Measurements from ENCODE around the gene PITPNM3.
A peak's percentile ranks its signal among the peaks of the same experiment; 100 is the strongest.
"Not testable (repeated sequence)": the region's sequence is repeated elsewhere in the genome, so short reads cannot be mapped to it uniquely, and the experiment has no call there.

Gene PITPNM3

GRCh38 chr17:6574687-6575595 lies 18.6 kb upstream of the PITPNM3 start:
- peak in 1 of 2 donors; percentile 48 for DNase-seq

GRCh38 chr17:6573982-6574686 lies 17.8 kb upstream of the PITPNM3 start:
- no peak for DNase-seq

DNA sequence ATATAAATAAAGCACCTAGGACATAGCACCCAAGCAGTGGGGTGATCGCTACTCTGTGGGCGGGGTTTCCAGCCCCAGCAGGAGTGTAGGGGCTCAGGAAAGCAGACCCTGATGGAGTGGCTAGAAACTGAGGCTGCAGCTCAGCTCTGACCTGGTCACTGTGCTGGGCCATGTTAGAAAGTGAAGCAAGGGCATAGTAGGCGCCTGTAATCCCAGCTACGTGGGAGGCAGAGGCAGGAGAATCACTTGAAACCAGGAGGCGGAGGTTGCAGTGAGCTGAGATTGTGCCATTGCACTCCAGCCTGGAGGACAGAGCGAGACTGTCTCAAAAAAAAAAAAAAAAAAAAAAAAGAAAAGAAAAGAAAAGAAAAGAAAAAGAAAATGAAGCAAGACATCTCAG lies 17.1 kb upstream of the PITPNM3 start:
- DNase-seq, result not testable (repeated sequence)

DNA sequence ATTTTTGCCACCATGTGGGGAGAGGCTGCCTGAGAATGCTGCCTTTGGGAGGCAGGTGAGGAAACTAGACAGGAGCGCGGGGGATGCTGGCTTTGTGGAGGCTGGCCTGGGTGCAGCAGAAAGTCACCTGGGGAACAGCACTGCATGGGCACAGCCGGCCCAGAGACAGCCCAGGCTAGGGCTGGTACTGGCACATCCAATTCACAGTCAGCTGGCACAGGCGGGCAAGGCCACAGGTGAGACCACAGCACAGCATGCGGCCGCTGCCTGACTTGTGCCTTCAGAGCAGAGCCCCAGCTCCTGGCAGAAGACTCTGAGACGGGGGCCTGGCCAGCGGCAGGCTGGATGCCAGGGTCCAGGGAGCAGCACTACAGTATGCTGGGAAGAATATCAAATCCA lies 16.6 kb upstream of the PITPNM3 start:
- DNase-seq, result no peak

GRCh38 chr17:6571452-6571781 lies 15.1 kb upstream of the PITPNM3 start:
- DNase-seq, result no peak

DNA sequence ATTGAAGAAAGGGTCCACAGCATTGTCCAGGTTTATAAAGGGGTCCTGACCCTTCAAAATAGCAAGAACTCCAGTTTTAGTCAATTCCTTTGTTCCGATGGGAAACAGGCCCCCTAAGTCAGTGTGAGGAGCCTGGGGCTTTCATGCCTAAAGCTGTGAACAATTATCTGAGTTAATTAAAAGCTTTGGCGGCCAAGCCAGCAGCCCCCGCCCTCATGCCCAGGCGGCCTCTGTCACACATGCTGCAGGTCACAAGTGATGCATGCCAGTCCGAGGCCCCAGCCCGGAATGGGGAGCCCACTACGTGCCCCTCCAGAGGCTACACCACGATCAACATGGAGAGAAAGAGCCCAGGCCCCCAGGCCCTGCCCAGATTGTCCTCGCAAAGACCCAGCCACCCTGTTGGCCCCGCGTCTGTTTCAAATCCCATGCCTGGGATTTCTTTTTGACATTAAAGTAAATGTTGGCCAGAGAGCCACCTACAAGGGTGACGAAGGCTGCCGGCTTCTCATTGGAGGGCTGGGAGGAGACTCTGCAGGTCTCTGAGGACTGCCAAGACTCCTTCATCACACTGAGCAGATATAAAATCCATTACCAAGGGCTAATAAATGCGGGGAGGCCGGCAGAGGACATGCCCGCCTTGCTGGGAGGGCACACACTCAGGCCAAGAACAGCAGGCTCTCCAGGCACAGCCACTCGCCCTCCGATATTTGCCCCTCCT lies 14.5 kb upstream of the PITPNM3 start:
- no peak for DNase-seq

DNA sequence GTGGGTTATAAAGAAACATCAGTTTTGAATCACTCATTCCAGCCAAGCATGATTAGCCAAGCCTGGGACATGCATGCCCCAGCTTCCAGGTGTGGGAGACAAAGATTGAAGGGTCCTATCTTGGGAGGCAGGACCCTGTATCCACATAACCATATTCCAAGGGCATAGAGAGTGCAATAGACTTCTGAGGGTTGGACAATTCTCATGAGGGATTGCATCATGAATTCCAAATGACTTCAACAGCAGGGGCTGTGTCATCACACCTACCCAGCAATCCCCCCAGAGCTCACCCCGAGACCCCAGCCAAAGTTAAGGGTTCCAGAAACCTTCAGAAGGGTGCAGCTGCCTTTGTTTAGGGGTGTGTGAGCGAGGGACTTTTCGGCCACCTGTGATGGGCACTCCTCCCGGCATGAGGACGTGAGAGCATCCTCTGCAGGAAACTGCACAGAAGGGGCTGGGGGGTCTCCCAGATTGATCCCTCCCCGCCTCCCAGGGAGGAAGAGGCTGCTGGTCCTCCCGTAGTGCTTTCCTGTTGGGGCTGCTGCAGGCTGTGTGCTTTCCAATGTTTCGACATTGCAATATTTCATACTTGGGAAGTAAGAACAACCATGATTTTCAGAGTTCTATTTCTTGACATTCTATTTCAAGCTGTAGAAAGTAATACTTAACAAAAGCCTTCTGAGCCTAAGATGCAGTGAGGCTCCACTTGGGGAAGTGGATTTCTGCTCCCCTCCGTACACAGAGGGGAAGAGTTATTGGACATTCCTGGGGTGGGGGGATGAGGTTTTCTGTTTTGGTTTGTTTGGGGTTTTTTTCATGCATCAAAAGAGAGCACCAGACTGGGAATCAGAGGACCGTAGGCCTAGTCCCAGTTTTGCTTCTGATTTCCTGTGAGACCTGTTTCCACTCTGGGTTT lies 13.3 kb upstream of the PITPNM3 start:
- no peak for DNase-seq

DNA sequence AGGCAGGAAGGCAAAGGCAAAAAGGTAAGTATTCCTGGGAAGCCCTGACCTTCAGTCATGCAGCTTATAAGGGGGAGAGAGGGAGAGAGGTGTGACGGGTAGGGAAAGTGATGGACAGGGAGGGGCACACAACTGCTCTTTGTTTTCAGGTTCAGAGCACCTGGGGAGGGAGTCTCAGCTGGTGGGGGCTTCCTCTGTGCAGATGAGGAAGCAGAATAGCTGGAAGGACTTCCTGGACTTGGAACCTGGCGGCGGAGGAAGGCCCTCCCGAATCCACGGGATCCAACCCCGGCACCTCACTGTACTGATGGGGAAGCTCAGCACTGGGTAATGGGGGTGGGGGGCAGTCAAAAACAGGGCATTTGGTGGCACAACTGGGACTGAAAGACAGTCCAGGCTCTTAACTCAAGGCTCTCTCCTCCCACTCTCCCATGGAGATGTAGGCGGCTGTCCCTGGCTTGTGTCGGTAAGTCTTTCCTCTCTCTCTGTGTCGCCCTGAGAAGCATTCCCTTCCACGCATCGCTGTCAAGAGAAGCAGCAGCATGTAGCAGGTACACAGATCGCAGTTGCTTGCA lies 11.9 kb upstream of the PITPNM3 start:
- DNase-seq, result no peak

DNA sequence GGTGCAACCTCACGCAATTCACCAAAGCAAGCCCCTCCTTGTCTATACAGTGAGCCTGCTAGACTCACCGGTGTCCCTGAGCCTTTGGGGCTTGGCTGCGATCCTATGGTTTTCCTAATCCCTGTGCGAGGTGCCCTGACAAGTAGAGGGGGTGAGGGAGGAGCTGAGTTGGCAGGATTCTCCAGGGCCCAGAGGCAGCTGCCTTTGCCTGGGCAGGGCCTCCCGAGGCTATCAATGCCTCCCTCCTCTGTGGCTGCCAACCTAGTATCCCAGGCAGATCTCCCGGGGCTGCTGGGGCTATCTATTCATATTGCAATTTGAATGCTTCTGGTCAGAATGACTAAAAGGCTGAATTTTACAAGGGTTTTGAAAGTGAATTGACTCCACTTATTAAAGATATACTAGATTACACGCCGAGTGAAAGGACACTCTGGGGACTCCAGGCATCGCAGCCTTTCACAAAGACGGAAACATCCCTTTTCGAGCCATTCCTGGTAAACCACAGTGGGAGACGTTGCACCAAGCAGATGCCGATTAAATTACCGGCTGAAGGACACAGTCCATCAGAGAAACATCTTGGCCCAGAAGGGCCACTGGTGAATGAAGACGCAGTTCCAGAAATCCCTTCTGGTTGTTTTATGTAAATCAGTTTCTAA lies 11.3 kb upstream of the PITPNM3 start:
- no peak for DNase-seq

GRCh38 chr17:6561446-6561845 lies 5.1 kb upstream of the PITPNM3 start:
- DNase-seq, result no peak

DNA sequence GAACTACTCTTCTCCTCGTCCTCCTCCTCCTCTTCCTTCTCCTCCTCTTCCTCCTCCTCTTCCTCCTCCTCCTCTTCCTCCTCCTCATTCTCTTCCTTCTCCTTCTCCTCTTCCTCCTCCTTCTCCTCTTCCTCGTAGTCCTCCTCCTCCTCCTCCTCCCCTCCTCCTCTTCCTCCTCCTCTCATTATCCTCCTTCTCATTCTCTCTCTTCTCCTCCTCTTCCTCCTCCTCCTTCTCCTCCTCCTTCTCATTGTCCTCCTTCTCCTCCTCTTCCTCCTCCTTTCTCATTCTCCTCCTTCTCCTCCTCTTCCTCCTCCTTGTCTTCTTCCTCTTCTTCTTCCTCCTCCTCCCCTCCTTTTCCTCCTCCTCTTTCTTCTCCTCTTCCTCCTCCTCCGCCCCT lies 4.1 kb upstream of the PITPNM3 start:
- DNase-seq, result no peak

DNA sequence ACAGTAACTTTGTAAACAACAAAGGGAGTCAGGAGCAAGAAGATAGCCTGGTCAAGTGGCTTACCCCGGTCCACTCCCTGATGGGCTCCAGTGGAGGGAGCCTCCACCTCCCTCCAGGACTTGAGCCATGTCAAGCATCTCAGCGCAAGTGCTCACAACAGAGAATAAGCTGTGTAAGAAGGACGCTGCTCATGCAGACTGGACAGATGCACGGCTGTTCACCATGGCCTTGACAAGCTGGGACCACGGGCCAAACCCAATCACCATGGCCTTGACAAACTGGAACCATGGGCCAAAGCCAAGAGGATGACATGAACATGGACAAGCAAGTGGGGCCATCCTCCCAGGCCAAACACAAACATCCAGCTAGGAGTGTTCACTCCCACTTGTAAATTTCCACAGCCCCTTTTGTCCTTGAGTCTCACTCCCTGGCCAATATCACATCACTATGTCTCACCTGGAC lies 3.4 kb upstream of the PITPNM3 start:
- no peak for DNase-seq

DNA sequence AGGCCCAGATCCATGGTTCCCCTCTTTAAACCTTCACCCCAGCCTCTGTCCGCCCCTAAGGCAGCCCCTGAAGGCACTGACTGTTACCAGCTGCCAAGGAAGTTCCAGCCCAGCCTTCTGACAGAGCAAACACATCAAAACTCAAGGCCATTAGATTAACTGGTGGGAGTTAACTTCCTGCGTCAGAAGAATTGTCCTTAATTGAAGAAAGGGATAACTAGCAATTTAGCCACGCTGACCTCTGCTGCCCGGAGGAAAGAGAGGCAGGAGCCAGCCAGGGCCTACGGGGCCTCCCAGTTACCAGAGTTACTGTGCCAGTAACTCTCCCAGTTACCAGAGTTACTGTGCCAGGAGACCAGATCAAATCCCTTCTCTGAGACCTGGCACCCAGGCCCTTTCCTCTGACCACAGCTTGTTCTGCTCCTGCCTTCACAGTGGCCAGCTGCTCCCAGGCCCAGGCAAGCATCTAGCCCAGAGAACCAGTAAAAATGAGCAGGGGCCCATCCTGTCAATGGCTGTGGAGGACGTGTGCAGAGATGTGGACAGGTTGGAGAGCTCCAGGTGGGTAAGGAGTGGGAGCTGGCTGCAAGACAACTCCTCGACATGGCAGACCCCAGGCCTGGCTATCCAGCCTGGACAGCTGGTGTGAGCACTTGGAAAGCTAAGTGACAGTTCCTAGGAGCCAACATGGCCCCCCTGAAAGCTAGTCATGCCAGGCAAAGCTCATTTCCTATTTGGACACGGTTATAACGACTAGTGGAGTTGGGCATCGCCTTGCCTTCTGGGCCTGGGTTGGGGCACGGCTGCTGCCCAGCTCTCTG lies 2.8 kb upstream of the PITPNM3 start:
- no peak for DNase-seq

GRCh38 chr17:6558276-6558675 lies 1.9 kb upstream of the PITPNM3 start:
- DNase-seq, result no peak

DNA sequence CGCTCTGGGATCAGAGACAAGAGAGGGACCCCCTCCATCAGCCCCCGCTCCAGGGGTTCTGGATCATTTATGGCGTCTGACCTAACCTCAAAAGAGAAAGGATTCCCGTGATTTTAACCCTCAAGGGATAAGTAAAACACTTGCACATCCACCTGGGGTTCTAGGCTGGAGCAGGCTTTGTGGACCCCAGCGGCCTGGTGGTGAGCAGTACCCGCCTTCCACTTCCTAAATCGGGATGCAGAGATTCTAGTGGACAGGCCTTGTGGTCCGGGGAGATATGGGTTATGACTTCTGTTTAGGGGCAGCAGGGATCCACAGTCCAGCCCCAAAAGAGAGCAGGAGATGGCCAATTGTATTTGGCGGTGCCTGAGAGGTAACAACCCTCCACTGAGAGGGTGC lies 684 bp upstream of the PITPNM3 start:
- DNase-seq, result no peak

DNA sequence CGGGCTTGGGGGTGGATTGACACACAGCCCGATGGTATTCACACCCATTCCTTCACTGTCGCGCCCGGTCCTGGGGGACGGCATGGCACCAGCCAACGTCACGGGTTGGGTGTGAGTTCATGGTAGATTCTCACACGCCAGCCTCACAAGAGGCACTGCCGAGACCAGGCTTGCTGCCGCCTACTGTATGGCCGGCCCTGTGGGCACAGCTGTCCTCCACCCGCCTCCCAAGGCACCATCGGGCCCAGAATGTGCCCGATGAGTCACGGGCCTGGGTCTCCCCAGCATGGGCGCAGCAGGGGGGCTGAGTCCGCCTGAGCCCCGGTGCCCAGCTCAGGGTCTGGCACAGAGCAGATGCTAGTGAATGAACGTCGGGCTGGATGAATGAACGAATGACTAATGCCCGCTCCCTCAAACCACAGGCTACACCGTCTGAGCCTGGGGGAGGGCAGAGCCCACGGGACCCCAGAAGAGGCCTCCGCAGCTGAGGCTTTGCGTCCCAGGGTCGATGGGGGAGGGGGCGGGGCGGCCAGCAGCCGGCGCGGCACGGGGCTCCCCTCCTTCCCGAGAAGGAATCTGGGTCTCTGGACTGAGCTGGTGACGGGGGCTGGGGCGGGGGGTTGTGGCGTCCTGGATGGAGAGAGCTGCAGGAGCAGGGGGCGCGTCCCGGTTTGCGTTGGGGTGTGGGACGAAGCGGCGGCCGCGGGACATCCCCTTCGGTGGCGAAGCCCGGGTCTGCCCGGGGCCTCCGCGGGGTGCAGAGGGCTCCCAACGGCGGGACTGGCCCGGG lies 829 bp downstream of the PITPNM3 start:
- DNase-seq, result no peak

DNA sequence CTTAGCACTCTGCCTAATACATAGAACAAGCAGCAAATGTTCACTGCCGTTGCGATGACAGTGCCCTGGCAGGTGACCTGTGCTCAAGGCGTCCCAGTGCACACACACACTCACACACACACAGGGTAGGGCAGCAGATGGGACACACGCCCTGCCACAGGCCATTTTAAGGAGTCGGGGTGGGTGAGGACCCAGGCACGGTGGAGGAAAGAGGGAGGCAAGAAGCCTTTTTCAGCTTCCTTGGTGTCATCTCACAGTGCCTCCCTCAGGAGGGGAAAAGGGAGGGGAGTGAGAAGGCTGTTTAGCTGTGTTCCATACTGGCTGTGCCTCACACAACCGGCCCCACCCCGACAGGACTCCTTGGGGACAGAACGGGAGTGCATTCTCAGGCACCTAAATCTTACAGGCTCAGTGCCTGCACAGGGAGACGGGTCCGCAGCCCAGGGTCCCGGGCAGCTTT lies 1.5 kb downstream of the PITPNM3 start:
- DNase-seq, result no peak

DNA sequence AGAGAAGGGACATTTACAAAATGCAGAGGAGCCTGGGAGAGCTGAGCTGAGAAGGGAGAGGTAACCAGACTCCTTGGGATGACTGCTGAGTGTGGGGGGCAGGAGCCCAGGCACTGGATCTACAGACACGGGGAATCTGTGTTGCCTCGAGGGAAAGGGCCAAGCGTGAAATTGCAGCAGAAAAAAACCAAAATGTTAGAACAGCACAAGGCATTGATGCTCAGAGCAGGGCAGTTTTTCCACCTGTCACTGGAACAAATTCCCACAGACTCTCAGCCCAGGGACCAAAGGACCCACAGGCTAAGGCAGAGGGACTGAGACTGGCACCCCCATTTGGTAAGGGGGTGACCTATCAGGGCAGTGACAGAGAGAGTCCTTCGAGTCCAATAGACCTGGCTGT lies 2.0 kb downstream of the PITPNM3 start:
- no peak for DNase-seq

- no peak for DNase-seq
These were observed 4.4 kb downstream of the PITPNM3 start for GRCh38 chr17:6551869-6552531.
